Measurements from ENCODE around the gene FADS3. TPM values are rescaled to one million over a fixed set of nuclear protein-coding genes. Genes with fewer than 3 reads are reported as not detected.

The FADS3 gene
- total and polyA plus RNA-seq, 2 of the 13 experiments (the other 11 are each of a cell fraction or from before 2014, with no cell fraction given): 13.4 to 23.2 TPM

DNA sequence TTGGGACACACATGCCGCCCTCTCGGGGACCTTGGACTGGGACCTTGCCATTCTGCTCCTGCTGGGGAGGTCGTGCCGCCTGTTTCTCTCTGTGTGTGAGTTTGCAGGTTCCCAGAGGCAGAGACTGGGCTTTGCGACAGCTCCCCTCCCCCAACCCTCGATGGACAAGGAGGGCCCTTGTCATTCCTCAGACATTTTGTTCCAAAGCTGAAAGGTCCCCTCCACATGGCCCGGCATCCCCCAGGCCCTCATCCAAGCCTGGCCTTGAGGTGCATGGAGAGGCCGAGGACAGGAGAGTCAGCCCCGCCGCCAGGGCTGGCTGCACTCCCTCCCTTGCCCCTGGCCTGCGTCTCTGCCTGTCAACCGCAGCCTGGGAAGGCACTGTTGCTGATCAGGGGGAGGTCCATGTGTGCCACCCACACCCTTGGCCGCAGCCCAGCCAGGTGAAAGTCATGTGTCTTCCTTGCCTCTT is 37.6 kb downstream of the FADS3 start (continued):
- TF ChIP-seq HNF4A (CRISPR knock-in tag; IDR thresholded peaks at IDR 0.05) (no peak), XRCC5 (optimal IDR thresholded peaks at IDR 0.05; ENCODE audit: low read length) (no peak)
- TF ChIP-seq, protein P1, sequence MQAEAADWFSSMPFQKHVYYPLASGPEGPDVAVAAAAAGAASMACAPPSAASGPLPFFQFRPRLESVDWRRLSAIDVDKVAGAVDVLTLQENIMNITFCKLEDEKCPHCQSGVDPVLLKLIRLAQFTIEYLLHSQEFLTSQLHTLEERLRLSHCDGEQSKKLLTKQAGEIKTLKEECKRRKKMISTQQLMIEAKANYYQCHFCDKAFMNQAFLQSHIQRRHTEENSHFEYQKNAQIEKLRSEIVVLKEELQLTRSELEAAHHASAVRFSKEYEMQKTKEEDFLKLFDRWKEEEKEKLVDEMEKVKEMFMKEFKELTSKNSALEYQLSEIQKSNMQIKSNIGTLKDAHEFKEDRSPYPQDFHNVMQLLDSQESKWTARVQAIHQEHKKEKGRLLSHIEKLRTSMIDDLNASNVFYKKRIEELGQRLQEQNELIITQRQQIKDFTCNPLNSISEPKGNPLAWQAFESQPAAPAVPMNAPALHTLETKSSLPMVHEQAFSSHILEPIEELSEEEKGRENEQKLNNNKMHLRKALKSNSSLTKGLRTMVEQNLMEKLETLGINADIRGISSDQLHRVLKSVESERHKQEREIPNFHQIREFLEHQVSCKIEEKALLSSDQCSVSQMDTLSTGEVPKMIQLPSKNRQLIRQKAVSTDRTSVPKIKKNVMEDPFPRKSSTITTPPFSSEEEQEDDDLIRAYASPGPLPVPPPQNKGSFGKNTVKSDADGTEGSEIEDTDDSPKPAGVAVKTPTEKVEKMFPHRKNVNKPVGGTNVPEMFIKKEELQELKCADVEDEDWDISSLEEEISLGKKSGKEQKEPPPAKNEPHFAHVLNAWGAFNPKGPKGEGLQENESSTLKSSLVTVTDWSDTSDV (CRISPR knock-in tag; IDR thresholded peaks at IDR 0.05): no peak

DNA sequence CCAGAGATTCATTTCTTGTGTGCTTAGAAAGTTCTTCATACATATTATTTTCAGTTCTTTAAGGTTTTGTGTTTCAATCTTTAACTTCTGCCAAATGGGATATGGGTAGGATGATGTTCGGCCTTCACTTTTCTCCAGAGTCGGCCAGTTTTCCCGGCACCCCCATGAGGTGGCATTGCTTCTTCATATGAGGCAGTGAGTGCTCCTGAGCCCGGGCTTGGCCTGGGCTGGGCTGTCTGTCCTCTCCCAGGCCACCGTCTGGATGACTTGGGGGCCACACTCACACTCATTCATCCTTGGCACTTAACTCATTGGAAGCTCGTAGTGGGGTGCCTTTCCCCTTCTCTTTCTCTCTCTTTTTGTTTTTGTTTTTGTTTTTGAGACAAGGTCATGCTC is 39.4 kb downstream of the FADS3 start:
- H3K4me1 ChIP-seq (ENCODE audit: insufficient read depth, low read length): no peaks in the 10 kb centered on the region
- intact Hi-C loops (cut with micrococcal nuclease; ENCODE audit: unreplicated experiment) (no loop called here), in situ Hi-C loops (cut with HindIII; ENCODE audit: extremely low pct_ligation_motif_present, low pct_unique_long_range_greater_than_20kb) (no loop called here)
- no peaks in the 10 kb centered on the region for H3K27me3 ChIP-seq (ENCODE audit: control insufficient read depth in 1 of 2, insufficient read depth in 2 of 2, low read length in 2 of 2)
- CTCF ChIA-PET (ENCODE audit: low intra/inter-chr PET ratio, low total read pairs): no interaction called here
- H3K9me3 ChIP-seq (ENCODE audit: low read length): no peaks in the 10 kb centered on the region
- TF ChIP-seq NKX3-1 (CRISPR knock-in tag; IDR thresholded peaks at IDR 0.05) (no peak), SNRNP70 (IDR thresholded peaks at IDR 0.05; ENCODE audit: low read depth, low read length) (no peak), ZNF777 (CRISPR knock-in tag; IDR thresholded peaks at IDR 0.05) (no peak), ZNF558 (CRISPR knock-in tag; IDR thresholded peaks at IDR 0.05; ENCODE audit: borderline replicate concordance) (no peak), FLYWCH1 (CRISPR knock-in tag; IDR thresholded peaks at IDR 0.05) (no peak)
- TF ChIP-seq, protein P2, sequence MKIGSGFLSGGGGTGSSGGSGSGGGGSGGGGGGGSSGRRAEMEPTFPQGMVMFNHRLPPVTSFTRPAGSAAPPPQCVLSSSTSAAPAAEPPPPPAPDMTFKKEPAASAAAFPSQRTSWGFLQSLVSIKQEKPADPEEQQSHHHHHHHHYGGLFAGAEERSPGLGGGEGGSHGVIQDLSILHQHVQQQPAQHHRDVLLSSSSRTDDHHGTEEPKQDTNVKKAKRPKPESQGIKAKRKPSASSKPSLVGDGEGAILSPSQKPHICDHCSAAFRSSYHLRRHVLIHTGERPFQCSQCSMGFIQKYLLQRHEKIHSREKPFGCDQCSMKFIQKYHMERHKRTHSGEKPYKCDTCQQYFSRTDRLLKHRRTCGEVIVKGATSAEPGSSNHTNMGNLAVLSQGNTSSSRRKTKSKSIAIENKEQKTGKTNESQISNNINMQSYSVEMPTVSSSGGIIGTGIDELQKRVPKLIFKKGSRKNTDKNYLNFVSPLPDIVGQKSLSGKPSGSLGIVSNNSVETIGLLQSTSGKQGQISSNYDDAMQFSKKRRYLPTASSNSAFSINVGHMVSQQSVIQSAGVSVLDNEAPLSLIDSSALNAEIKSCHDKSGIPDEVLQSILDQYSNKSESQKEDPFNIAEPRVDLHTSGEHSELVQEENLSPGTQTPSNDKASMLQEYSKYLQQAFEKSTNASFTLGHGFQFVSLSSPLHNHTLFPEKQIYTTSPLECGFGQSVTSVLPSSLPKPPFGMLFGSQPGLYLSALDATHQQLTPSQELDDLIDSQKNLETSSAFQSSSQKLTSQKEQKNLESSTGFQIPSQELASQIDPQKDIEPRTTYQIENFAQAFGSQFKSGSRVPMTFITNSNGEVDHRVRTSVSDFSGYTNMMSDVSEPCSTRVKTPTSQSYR (CRISPR knock-in tag; IDR thresholded peaks at IDR 0.05; ENCODE audit: borderline replicate concordance): no peak
- TF ChIP-seq, protein P3, sequence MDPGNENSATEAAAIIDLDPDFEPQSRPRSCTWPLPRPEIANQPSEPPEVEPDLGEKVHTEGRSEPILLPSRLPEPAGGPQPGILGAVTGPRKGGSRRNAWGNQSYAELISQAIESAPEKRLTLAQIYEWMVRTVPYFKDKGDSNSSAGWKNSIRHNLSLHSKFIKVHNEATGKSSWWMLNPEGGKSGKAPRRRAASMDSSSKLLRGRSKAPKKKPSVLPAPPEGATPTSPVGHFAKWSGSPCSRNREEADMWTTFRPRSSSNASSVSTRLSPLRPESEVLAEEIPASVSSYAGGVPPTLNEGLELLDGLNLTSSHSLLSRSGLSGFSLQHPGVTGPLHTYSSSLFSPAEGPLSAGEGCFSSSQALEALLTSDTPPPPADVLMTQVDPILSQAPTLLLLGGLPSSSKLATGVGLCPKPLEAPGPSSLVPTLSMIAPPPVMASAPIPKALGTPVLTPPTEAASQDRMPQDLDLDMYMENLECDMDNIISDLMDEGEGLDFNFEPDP (CRISPR knock-in tag; conservative IDR thresholded peaks at IDR 0.05): no peak
- no TSS peak for BruUV-seq (replicated peaks)
- H3K4me3 ChIP-seq (replicated peaks in 1 of 3; ENCODE audit: insufficient read depth in 1 of 3, low read depth in 2 of 3, low read length in 3 of 3): no peak overlapping the region
- H3K79me2 ChIP-seq (ENCODE audit: insufficient read depth, low read length): no peaks in the 10 kb centered on the region
- no peak overlapping the region for H2AFZ ChIP-seq (ENCODE audit: low read length)
- peaks cover 4 to 48% of the 10 kb centered on the region in 2 experiments; a peak in 4 of 5 replicates for H3K36me3 ChIP-seq (replicated peaks in 1 of 2; ENCODE audit: control insufficient read depth in 1 of 2, insufficient read depth in 2 of 2, low read length in 2 of 2)
- FAIRE-seq (no peak), DNase-seq (ENCODE audit: low spot score) (no peak), ATAC-seq (no peak)
- H4K20me1 ChIP-seq (ENCODE audit: insufficient read depth, low read length): no peaks in the 10 kb centered on the region
- 91% methylated on average over 6 of the region's 6 CpGs for WGBS (ENCODE audit: low lambda C conversion rate)
- POLR2A ChIA-PET: no interaction called here
- no peak overlapping the region for H3K4me2 ChIP-seq (ENCODE audit: low read depth, low read length)
- no peak overlapping the region for H3K27ac ChIP-seq (ENCODE audit: extremely low read length, insufficient read depth, low read length)
- no peak overlapping the region for H3K9ac ChIP-seq (ENCODE audit: insufficient read depth, low read depth, low read length)
